Coronary artery (tissue), 2 donors: ENCODE measurements around the gene GYPA.
"Not testable (repeated sequence)": the region's sequence is repeated elsewhere in the genome, so short reads cannot be mapped to it uniquely, and the experiment has no call there.

Source experiments
- DNase-seq: peaks from one replicate; pipeline ENCODE4 v3.0.0-alpha.2; 2017; ENCODE audit warnings: low spot score
- H3K27ac ChIP-seq, 2 donors: fragments of 200-600 bp; sonication (generic); one replicate each; pipeline ENCODE4 v1.5.1; 2016 to 2019
- H3K4me3 ChIP-seq: fragments of 200-600 bp; sonication (generic); 2 replicates; pipeline ENCODE4 v1.5.1; 2016; ENCODE audit warnings: mild to moderate bottlenecking, moderate library complexity
- CTCF ChIP-seq: fragments of 200-600 bp; sonication (generic); IDR thresholded peaks from one replicate; pipeline ENCODE4 v1.5.1; 2019; ENCODE audit warnings: antibody characterized with exemption

GYPA gene

GRCh38 chr4:144115519-144115918 lies 25.0 kb downstream of the GYPA start:
- Histone ChIP-seq H3K27ac (no peak overlapping the region), H3K4me3 (no peak overlapping the region)
- no peak for TF ChIP-seq CTCF
- DNase-seq, result no peak

GRCh38 chr4:144113546-144113945 lies 27.0 kb downstream of the GYPA start:
- no peak for TF ChIP-seq CTCF

GRCh38 chr4:144104509-144105130 lies 35.9 kb downstream of the GYPA start:
- DNase-seq, result no peak
- TF ChIP-seq CTCF, result no peak
- no peak overlapping the region for H3K4me3 ChIP-seq
- H3K27ac ChIP-seq, result no peak overlapping the region

More at GRCh38 chr4:144113546-144113945, 27.0 kb downstream of the GYPA start:
- Histone ChIP-seq H3K27ac (no peak overlapping the region), H3K4me3 (no peak overlapping the region)
- no peak for DNase-seq

- H3K27ac ChIP-seq, DNase-seq, H3K4me3 ChIP-seq: not testable (repeated sequence)
Observed at GRCh38 chr4:144097776-144098175, 42.7 kb downstream of the GYPA start.

- H3K27ac ChIP-seq, H3K4me3 ChIP-seq: not testable (repeated sequence)
Observed at GRCh38 chr4:144093995-144094394, 46.5 kb downstream of the GYPA start.

GRCh38 chr4:144091181-144091580 lies 49.3 kb downstream of the GYPA start:
- not testable (repeated sequence) for DNase-seq, H3K27ac ChIP-seq, H3K4me3 ChIP-seq

More at GRCh38 chr4:144093995-144094394, 46.5 kb downstream of the GYPA start:
- not testable (repeated sequence) for DNase-seq

- no peak for DNase-seq
- TF ChIP-seq CTCF, result no peak
Observed at GRCh38 chr4:144090744-144091143, 49.8 kb downstream of the GYPA start.

GRCh38 chr4:144082053-144082452 lies 58.5 kb downstream of the GYPA start:
- not testable (repeated sequence) for DNase-seq, H3K27ac ChIP-seq, H3K4me3 ChIP-seq

More at GRCh38 chr4:144090744-144091143, 49.8 kb downstream of the GYPA start:
- no peak overlapping the region for H3K4me3 ChIP-seq
- no peak overlapping the region for H3K27ac ChIP-seq

GRCh38 chr4:144080135-144080534 lies 60.4 kb downstream of the GYPA start:
- DNase-seq, H3K4me3 ChIP-seq, H3K27ac ChIP-seq: not testable (repeated sequence)

- H3K4me3 ChIP-seq, H3K27ac ChIP-seq, DNase-seq: not testable (repeated sequence)
Observed at GRCh38 chr4:144078746-144079145, 61.8 kb downstream of the GYPA start.

GRCh38 chr4:144061556-144061955 lies 79.0 kb downstream of the GYPA start:
- not testable (repeated sequence) for H3K4me3 ChIP-seq, DNase-seq, H3K27ac ChIP-seq

GRCh38 chr4:144060234-144060859 lies 80.2 kb downstream of the GYPA start:
- DNase-seq, H3K4me3 ChIP-seq: not testable (repeated sequence)

More at GRCh38 chr4:144060234-144060859, 80.2 kb downstream of the GYPA start:
- H3K27ac ChIP-seq, result not testable (repeated sequence)
